ENCODE measurements around the gene HOXD3.

The HOXD3 gene

GRCh38 chr2:176202491-176202890 lies 45.4 kb downstream of the HOXD3 start:
- FAIRE-seq (no peak), DNase-seq (ENCODE audit: insufficient read length, low spot score) (no peak)

GRCh38 chr2:176205126-176205525 lies 48.0 kb downstream of the HOXD3 start:
- FAIRE-seq (no peak), DNase-seq (ENCODE audit: insufficient read length, low spot score) (no peak)

GRCh38 chr2:176206136-176206535 lies 49.0 kb downstream of the HOXD3 start:
- FAIRE-seq = no peak

GRCh38 chr2:176206682-176207081 lies 49.6 kb downstream of the HOXD3 start:
- DNase-seq (ENCODE audit: insufficient read length, low spot score) = no peak
- no peak for FAIRE-seq

More at GRCh38 chr2:176206136-176206535, 49.0 kb downstream of the HOXD3 start:
- no peak for DNase-seq (ENCODE audit: insufficient read length, low spot score)

- FAIRE-seq = no peak
- no peak for DNase-seq (ENCODE audit: insufficient read length, low spot score)
Measured at GRCh38 chr2:176211110-176211509, 54.0 kb downstream of the HOXD3 start.

- DNase-seq (ENCODE audit: insufficient read length, low spot score) (no peak), FAIRE-seq (no peak)
Measured at GRCh38 chr2:176212276-176212675, 55.2 kb downstream of the HOXD3 start.

- no peak for DNase-seq (ENCODE audit: insufficient read length, low spot score)
- no peak for FAIRE-seq
Measured at GRCh38 chr2:176213406-176213805, 56.3 kb downstream of the HOXD3 start.
